Stimulated activated CD4-positive, alpha-beta T cell treated with anti-CD3 and anti-CD28 coated beads, Interleukin-4, amount 100 ng/mL, for 1 hour (primary cell): ENCODE measurements around the gene IL12RB2.

Experiments used
- DNase-seq: peaks from one replicate; pipeline ENCODE4 v3.0.0-alpha.2; 2020

Gene IL12RB2, protein sequence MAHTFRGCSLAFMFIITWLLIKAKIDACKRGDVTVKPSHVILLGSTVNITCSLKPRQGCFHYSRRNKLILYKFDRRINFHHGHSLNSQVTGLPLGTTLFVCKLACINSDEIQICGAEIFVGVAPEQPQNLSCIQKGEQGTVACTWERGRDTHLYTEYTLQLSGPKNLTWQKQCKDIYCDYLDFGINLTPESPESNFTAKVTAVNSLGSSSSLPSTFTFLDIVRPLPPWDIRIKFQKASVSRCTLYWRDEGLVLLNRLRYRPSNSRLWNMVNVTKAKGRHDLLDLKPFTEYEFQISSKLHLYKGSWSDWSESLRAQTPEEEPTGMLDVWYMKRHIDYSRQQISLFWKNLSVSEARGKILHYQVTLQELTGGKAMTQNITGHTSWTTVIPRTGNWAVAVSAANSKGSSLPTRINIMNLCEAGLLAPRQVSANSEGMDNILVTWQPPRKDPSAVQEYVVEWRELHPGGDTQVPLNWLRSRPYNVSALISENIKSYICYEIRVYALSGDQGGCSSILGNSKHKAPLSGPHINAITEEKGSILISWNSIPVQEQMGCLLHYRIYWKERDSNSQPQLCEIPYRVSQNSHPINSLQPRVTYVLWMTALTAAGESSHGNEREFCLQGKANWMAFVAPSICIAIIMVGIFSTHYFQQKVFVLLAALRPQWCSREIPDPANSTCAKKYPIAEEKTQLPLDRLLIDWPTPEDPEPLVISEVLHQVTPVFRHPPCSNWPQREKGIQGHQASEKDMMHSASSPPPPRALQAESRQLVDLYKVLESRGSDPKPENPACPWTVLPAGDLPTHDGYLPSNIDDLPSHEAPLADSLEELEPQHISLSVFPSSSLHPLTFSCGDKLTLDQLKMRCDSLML

DNA sequence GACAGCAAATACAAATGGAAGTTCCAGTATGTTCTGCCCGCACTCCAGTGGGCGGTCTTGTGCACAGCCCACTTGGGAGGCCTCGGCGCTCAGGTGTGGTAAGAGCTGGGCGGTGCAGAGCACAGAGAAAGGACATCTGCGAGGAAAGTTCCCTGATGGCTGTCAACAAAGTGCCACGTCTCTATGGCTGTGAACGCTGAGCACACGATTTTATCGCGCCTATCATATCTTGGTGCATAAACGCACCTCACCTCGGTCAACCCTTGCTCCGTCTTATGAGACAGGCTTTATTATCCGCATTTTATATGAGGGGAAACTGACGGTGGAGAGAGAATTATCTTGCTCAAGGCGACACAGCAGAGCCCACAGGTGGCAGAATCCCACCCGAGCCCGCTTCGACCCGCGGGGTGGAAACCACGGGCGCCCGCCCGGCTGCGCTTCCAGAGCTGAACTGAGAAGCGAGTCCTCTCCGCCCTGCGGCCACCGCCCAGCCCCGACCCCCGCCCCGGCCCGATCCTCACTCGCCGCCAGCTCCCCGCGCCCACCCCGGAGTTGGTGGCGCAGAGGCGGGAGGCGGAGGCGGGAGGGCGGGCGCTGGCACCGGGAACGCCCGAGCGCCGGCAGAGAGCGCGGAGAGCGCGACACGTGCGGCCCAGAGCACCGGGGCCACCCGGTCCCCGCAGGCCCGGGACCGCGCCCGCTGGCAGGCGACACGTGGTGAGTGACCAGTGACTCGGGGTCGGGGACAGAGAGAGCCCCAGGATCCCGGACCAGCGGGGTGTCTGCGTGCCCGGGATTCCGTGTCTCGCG lies at the start of gene IL12RB2:
Gene IL12RB2 (plus strand): TSS at position 623 of the 810 bp plus-strand sequence. CDS start 12,496 bp downstream, outside the sequence.
- DNase-seq = peak; percentile 61

DNA sequence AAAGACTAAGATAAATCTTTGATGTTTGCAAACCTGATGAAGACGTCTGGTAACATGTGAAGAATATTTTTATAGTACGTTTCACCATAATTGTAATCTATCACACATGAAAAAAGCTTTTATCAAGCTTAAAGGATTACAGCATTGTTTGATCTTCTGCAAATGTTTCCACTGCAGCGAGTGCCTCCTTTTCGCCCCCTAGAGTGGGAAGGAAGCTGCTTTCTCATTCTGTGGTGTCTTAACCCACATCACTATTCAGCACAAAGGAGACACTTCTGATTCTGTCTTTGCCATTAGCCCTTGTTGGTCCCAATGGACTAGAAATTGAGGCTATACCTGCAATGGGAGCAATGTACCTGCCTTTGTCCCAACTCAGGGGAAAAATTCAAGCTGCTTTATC lies 46.0 kb upstream of the IL12RB2 start:
- peak; percentile 19 for DNase-seq

DNA sequence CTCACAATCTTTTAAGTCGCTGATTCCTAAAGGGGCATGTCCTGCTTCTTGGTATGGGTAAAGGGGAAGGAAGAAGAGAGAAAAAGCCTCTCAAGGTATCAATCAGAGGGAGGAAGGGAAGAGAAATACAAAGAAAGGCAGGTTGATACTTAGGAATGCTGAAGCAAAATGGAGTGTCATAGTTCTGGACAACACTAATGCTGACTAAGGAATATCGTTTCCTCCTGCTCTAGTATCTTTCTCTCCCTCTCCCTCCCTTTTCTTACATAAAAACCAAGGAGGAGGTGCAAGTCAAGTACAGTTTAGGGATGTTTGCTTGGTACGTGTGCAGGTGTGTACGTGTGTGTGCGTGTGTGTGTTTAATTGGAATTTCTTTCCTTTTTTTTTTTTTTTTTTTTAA lies 44.9 kb upstream of the IL12RB2 start:
- no peak for DNase-seq

DNA sequence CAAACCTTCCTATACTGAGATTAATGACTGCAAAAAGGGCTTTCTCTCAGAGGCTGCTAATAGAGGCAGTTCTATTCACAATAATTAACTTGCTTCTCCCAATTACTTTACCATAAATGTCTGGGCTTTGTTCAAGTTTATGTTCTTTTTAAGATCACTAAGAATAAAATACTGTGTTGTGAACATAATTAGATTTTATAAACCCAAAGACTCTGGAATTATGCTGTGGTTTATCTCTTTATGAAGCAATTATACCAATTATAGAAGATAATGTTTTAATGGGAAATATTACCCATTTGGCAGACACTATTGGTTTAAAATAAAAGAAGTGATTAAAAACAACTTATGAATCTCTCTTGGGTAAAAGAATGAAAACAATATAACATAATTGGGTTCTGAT lies 43.5 kb upstream of the IL12RB2 start:
- DNase-seq = no peak

DNA sequence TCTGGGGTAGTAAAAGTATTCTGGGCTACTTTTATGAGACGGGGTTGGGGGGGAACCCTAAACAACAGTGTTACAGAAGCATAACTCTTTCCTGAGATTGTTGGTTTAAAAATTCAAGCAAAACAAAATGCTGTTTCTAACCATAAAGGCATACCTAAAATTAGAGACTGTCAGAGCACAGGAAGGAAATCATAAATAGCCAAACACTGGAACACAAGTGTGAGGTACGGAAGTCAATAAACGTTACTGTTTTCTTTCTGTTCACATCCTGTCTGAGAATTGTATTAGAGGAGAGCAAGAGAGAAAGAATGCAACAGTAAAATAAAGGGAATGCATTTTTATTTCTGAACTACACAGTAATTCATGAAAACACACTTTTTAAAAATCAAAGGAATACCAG lies 42.8 kb upstream of the IL12RB2 start:
- no peak for DNase-seq

DNA sequence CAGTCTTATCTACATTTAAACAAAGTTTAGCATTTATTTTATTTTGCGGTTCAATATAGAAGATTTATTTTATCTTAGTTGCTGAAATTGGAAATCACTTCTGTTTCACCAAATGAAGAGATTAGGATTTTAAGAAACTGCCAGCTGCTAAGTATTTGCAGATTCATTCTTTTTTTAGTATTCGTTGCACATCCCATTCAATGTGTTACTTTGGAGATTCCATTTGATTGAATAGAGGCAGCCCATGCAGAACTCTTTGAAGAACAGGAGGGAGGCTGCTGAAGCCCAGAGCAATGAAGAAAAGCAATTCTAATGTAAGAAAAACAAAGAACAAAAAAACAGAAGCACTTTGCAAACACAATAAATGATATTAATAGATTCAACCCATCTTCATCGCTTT lies 38.6 kb upstream of the IL12RB2 start:
- DNase-seq = no peak

DNA sequence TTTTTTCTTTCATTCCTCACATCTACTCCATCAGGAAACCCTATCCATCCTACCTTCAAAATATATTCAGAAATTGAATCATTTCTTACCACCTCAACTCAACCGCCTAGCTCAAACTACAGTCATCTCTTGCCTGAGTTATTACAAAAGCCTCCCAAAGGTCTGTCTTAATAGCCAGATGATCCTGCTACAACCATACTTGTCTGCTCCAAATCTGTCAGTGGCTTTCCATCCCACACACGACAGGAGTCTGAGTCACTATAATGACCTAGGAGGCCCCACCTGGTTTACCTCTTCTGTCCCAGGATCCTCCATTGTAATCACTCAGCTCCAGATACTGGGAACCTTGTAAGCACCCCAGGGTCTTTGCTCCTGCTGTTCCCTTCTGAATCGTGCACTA lies 37.1 kb upstream of the IL12RB2 start:
- no peak for DNase-seq

DNA sequence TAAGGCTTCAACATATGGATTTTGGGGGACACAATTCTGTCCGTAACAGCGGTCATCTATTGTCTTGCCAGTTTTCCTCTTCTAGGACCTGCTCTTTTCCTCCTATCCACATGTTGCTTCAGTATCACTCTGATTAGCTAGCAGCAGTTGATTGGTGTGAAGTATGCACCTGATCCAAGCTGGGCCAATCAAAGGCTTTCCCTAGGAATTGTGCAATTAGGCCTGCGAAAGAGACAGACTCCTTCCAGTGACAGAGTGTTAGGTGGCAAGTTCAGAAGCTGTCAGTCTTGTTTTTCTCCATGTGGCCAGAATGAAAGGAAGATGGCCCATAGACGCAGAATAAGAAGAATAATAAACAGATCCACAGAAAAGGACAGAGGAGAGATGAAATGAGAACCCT lies 34.1 kb upstream of the IL12RB2 start:
- DNase-seq = no peak

DNA sequence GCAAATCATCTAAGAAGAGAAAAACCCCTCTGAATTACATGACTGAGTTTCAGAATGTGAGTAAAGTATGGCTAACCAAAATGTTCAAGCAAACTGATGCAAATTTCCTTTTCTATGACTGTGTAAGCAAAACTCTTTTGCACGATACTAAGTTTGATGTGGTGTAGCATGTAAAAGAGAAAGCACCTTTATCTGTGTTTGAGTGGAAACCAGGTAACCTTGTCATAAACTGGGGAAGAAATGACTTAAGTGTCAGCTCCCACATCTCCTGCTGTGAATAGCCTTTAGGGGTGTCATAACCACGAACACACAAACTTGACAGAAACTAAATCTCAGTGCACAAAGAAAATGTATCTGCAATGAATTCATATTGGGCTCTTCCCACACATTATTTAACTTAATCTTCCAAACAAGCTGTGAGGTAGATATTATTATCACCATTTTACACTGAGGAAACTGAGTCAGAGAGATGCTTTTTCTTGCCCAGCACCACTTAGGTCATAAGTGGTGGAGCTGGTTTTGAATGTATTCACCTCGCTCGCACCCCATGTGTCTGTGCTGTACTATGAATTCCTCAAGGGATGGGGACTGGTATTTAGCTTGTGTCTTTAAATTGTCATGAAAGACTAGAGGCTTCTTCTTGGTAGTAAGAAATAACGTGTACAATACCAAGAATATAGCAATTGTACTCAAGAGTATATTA lies 32.9 kb upstream of the IL12RB2 start:
- no peak for DNase-seq

DNA sequence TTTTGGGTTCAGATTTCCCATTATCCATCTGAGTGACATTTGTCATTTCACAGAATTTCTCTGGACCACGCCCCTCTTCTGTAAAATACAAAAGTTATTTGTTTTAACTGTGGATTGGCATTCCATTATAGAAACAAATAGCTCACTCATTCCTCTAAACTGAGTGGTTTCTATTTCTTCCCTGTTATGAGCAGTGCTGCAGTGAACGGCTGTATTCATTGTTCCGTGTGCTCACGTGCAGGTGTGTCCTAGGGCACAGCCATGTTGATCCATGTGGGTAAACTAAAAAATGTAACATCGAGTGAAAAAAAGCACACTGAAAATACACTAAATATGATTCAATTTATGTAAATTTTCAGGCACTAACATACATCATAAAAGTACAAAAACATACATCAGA lies 27.0 kb upstream of the IL12RB2 start:
- no peak for DNase-seq

DNA sequence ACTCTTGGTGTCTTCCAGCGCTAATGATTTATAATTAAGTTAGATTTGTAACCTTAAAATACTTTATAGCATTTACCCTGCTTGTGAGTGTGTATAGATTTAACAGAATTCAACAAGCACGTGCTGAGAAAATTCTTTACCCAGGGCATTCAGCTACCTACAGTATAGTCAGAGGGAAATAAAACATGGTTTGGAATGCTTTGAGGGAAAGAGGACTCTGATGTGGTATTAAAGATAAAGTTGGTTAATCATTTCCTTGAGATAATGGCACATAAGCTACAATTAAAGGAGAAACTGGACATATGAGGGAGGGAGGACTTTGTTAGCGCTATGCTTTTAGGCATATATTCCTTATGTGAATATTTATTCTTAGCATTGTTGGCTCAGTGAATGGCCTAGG lies 26.4 kb upstream of the IL12RB2 start:
- no peak for DNase-seq

DNA sequence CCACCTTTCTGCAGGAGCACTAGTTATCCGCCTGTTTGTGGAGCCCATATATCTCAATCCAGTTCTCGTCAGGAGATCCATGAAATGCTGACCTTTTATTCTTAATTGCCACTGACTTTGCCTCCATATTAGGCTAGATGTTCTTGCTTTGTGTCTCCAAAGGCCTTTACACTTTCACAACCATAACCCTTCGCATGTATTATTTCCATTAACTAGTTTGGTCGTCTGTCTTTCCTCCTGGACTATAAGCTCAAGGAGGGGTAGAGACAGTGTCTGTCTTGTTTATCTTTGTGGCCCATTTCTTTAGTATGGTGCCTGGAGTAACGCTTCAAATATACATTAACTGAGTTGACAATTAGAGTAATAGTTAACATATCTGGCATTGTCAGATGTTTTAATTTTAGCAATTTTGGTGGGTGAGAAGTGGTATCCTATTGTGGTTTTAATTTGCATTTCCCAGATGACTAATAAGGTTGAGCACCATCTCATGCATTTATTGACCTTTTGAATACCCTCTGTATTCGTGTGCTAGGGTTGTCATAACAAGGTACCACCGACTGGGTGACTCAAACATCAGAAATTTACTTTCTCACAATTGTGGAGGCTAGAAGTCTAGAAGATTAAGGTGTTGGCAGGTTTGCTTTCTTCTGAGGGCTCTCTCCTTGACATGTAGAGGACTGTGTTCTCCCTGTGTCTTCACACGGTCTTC lies 21.7 kb upstream of the IL12RB2 start:
- no peak for DNase-seq

DNA sequence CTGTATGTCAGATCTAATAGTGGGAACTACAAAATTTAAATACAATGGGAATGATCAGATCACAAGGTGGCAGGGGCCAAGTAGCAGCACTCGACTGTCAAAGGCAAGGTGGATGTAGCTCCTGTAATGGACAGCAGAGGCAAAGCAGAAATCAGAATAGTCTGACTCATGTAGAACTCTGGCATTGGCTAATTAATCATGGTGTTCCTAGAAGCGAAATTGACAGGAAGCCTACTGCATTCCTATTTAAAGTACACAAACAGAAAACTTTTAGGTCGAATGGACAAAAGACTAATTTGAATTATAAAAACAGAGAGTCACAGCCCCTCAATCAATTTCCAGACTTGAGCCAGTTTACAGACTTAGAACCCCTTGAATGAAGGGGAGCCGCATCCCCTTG lies 17.4 kb upstream of the IL12RB2 start:
- no peak for DNase-seq

DNA sequence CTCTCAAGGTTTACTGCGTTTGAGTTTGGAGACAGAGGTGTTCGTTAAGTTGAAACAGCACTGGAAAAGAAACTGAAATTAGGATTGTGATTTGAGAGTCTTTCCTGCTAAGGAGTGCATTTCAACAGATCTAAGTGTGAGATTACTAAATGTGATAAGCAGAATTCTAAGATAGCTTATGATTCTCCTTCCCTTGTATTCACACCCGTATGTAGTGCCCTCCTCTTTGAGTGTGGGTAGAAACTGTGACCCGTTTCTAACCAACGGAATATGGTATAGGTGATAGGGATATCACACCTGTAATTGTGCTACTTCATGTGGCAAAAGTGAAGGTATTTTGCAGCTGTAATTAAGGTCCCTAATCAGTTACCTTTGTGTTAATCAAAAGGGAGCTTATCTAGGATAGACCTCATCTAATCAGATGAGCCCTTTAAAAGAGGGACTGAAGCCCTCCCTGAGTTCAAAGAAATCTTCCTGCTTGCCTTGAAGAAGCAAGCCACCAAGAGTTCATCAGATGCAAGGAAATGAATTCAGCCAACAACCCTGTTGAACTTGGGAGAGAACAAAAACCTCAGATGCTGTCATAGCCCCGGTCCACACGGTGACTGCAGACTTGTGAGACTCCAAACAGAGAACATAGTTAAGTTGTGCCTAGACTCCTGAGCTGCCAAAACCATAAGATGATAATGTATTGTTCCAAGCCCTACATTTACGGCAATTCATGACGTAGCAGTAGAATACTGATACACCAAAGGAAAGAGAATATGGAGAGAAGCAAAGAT lies 12.6 kb upstream of the IL12RB2 start:
- no peak for DNase-seq

DNA sequence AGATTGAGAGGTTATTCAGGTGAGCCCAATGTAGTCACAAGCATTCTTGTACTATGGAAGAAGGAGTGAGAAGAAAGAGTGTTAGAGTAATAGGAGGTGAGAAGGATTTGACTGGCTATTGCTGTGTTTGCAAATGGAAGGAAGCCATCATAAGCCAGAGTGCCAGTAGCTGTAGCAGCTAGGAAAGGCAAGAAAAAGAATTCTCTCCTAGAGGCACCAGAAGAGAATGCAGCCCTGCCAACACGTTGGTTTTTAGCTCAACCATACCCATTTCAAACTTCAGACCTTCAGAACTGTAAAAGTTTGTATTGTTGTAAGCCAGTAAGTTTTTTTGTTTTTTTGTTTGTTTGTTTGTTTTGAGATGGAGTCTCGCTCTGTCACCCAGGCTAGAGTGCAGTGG lies 8.9 kb upstream of the IL12RB2 start:
- no peak for DNase-seq

DNA sequence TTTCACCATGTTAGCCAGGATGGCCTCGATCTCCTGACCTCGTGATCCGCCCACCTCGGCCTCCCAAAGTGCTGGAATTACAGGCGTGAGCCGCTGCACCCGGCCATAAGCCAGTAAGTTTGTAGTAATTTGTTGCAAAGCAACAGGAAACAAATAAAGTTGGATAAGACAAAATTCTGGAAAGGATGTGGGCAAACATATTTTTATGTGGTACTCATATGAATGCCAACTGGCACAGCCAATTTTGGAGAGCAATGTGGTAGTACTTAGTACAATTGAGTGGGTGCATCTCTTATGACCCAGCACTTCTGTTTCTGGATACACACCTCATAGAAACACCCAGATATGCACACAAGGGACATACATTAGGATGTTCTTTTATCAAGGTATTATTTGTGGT lies 8.4 kb upstream of the IL12RB2 start:
- DNase-seq = no peak

DNA sequence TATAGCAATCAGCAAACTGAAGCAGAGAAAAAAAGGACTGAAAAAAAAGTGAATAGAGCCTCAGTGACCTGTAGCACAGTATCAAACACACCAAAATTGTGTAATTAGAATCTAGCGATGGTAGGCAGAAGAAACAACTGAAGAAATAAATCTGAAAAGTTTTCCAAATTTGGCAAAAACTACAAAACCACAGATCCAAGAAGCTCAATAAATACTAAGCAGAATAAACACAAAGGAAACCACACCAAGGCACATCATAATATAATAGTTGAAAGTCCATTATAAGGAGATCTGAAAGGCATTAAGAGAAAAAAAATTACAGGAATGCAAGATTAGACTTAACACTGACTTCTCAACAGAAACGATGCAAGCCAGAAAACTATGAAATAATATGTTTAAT lies 7.1 kb upstream of the IL12RB2 start:
- DNase-seq = no peak

DNA sequence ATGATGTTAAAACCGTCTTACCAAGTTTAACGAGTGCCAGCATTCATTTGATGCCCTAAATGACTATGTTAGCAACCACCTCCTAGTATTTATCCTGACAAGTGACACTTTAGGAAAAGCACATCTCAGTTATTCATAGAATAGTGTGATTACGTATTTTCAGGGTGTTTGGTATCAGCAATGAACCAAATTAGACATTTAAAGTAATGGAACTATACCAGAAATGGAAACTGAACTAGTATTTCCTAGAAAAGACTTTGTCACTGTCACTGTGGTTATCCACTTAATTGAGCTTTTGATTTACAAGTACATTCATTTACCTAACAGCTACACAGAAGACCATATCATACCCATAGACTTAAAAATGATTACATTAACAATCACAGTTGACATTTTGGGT lies 3.6 kb upstream of the IL12RB2 start:
- no peak for DNase-seq

DNA sequence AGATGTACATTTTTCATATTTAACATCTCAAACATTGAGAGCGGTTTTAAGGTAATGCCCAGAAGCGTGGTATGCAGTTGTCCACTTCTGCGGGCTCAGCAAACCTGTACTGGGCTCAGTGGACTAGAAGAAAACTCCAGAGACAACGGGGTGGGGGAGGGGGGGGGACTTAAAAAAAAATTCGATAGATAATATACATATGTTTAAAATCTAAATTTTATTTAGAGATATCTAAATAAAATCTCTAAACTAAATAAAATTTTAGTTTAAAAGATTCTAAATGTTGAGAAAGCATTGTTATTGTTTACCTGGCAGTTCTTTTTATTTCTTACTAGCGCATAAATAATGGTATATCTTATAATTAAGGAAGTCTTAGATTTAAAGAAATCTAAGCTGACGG lies 1.1 kb upstream of the IL12RB2 start:
- no peak for DNase-seq

DNA sequence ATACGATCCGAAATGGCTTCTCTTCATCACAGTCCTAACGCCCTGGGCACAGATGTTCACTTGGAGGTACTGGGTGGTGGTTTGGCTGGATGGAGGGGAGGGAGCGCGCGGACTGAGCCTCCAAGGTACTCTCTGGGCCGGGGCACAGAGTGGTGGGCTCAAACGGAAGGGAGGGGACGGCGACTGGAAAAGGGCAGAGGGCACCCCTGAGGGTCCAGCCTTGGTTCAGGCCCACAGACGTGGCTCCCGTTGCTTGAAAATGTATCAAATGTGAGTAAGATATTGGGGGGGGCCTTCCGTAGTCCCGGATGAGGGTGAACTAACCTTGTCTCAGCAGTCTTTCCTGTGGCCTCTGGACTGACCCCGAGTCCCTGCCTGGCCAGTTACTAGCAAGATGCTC lies 463 bp downstream of the IL12RB2 start:
- no peak for DNase-seq

DNA sequence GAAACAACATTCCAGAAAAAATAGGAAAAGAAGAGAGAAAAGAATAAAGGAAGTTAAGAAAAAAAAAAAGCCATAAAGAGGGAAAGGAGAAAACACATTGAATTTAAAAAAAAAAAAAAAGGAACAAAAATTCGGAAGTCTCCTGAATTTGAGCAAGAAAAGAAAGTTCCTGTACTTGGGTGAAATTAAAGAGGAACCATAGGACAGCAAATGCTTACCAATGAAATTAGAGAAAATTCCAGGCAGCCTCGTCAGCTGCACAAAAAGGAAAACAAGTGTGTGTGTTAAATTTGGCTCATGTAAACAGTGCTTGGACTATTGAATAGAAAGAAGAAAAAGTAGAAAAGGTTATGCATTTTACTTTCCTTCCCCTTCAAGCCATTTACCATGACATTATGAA lies 4.9 kb downstream of the IL12RB2 start:
- DNase-seq = no peak
